Right lobe of liver (tissue), 6 donors: Measurements from ENCODE around the gene SLC52A3. TPM values are rescaled to one million over a fixed set of nuclear protein-coding genes. Genes with fewer than 3 reads are reported as not detected.

Experiments used
- ATAC-seq, 4 donors: fragments of 200-7000 bp; cut with Tn5 transposase; one replicate each; pipeline ENCODE4 v1.9.1; 2020; ENCODE audit warnings: mild to moderate bottlenecking in 4 of 4, moderate library complexity in 4 of 4
- DNase-seq, 3 donors: peaks; one replicate each; pipeline ENCODE4 v3.0.0-alpha.2; 2020
- H3K27ac ChIP-seq, 3 donors: fragments of 200-600 bp; one replicate each; pipeline ENCODE4 v1.8.0; 2022
- H3K27me3 ChIP-seq, 2 donors: fragments of 200-600 bp; one replicate each; pipeline ENCODE4 v1.8.0; 2022
- H3K36me3 ChIP-seq, 4 donors: fragments of 200-600 bp; sonication (generic) in 1 of 4; one replicate each; pipeline versions ENCODE4 v1.5.1 to v1.8.0; 2017 to 2022; ENCODE audit warnings: control low read depth in 1 of 4
- H3K4me1 ChIP-seq, 4 donors: fragments of 200-600 bp; sonication (generic) in 1 of 4; one replicate each; pipeline versions ENCODE4 v1.5.1 to v1.8.0; 2017 to 2022; ENCODE audit warnings: control low read depth in 1 of 4
- H3K4me3 ChIP-seq, 3 donors: fragments of 200-600 bp; one replicate each; pipeline ENCODE4 v1.8.0; 2022
- H3K9me3 ChIP-seq, 4 donors: fragments of 200-600 bp; sonication (generic) in 1 of 4; one replicate each; pipeline versions ENCODE4 v1.5.1 to v1.8.0; 2017 to 2022; ENCODE audit warnings: control low read depth in 1 of 4
- CTCF ChIP-seq, 4 donors: fragments of 200-600 bp in 3 of 4; fragments of 450-650 bp in 1 of 4; IDR thresholded peaks; one replicate each; pipeline versions ENCODE4 v1.5.1 to v1.8.0; 2016 to 2022; ENCODE audit warnings: antibody characterized with exemption in 4 of 4, mild to moderate bottlenecking in 2 of 4
- POLR2A ChIP-seq: fragments of 450-650 bp; IDR thresholded peaks from one replicate; pipeline ENCODE4 v1.6.1; 2017; ENCODE audit warnings: antibody characterized with exemption, mild to moderate bottlenecking
- WGBS: methylation state at CpG from one replicate; pipeline ENCODE4 v1.1.6; 2018; ENCODE audit warnings: low coverage, low lambda C conversion rate; ENCODE audit not compliant: insufficient coverage; ENCODE audit errors: missing lambda C conversion rate; 5-methylcytosine and 5-hydroxymethylcytosine counted together
- intact Hi-C, 2 donors: fragments of 100-400 bp; cut with DNase I; formaldehyde crosslinking; loops; one replicate each; pipeline versions ENCODE4 v1.11.2 to v1.14.1; 2022
- total RNA-seq, 6 experiments: library from RNA; depleted of rRNA in 2 of 6; stranded (reverse); fragments of >200 nt in 2 of 6; fragmentation: NEBNext Ultra II Directional in 3 of 6; extraction: Animal tissue kit (Norgen Biotek cat#: 25700) in 3 of 6; gene quantifications; one replicate each; pipeline versions ENCODE4 v1.1.0 to v1.2.4, GENCODE V29; 2016 to 2023
- donor health status: DM: no; HTN: yes; CAD: no.
- donor health status: DM: no; HTN: no; CAD: no.
- donor health status: DM: no; HTN: no; CAD: no.
- donor health status: DM: no; HTN: yes; CAD: no.
- donor health status: DM: no; HTN: yes; CAD: no.

Gene SLC52A3
- total RNA-seq, 6 experiments from 2014 or later, result 0.05 to 0.62 TPM; not detected in 4

GRCh38 chr20:791056-791455, 22.8 kb upstream of the SLC52A3 start:
- H3K4me1 ChIP-seq, result no peaks in the 10 kb centered on the region
- 35% methylated on average over 2 of the region's 2 CpGs for WGBS

DNA sequence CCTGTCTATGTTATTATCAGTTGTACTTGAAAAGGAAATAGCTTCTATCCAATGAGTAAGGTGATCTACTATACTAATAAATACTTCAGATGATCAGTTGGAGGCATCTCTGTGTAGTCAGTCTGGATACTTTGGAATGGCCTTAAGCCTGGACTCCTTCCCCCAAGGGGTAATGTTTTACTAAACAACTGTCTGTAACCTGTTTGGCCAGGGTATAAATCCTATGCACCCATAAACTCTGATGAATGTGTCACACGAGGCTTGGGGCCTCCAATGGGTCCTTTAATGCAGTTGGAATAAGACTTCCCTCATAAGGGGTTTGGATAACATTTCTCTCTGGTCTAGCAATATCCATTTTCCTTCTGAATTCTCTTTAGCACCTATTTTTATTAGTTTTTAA, 19.5 kb upstream of the SLC52A3 start:
- no peaks in the 10 kb centered on the region for H3K4me1 ChIP-seq

More at GRCh38 chr20:791056-791455, 22.8 kb upstream of the SLC52A3 start:
- ATAC-seq, result no peak
- Histone ChIP-seq H3K27ac (no peak overlapping the region), H3K9me3 (no peaks in the 10 kb centered on the region), H3K4me3 (no peak overlapping the region), H3K27me3 (no peaks in the 10 kb centered on the region), H3K36me3 (no peaks in the 10 kb centered on the region)
- intact Hi-C loops, result no loop called here
- TF ChIP-seq POLR2A (no peak), CTCF (IDR thresholded peaks at IDR 0.05) (no peak)
- DNase-seq, result no peak

GRCh38 chr20:779771-780170, 11.5 kb upstream of the SLC52A3 start:
- no peaks in the 10 kb centered on the region for H3K9me3 ChIP-seq
- TF ChIP-seq POLR2A (no peak), CTCF (IDR thresholded peaks at IDR 0.05) (no peak)
- intact Hi-C loops, result no loop called here
- no peak for ATAC-seq
- WGBS, result 41% methylated on average over 3 of the region's 3 CpGs
- no peak overlapping the region for H3K4me3 ChIP-seq
- no peak for DNase-seq
- H3K27ac ChIP-seq, result no peak overlapping the region
- no peaks in the 10 kb centered on the region for H3K4me1 ChIP-seq
- no peaks in the 10 kb centered on the region for H3K36me3 ChIP-seq
- H3K27me3 ChIP-seq, result no peaks in the 10 kb centered on the region

More for the DNA sequence above, 19.5 kb upstream of the SLC52A3 start:
- H3K36me3 ChIP-seq, result no peaks in the 10 kb centered on the region
- no peak for TF ChIP-seq CTCF (IDR thresholded peaks at IDR 0.05)
- TF ChIP-seq POLR2A, result no peak
- H3K27me3 ChIP-seq, result no peaks in the 10 kb centered on the region
- no peak overlapping the region for H3K4me3 ChIP-seq
- DNase-seq (no peak), ATAC-seq (no peak)
- 0% methylated on average over 1 of the region's 1 CpG for whole genome bisulfite sequencing
- H3K9me3 ChIP-seq, result no peaks in the 10 kb centered on the region
- intact Hi-C loops, result no loop called here
- H3K27ac ChIP-seq, result no peak overlapping the region

GRCh38 chr20:776165-776564, 7.9 kb upstream of the SLC52A3 start:
- H3K27ac ChIP-seq, result no peak overlapping the region
- WGBS, result 100% methylated on average over 2 of the region's 2 CpGs
- ATAC-seq (no peak), DNase-seq (no peak)
- H3K36me3 ChIP-seq, result no peaks in the 10 kb centered on the region
- no peaks in the 10 kb centered on the region for H3K27me3 ChIP-seq
- no peak overlapping the region for H3K4me3 ChIP-seq
- TF ChIP-seq CTCF (IDR thresholded peaks at IDR 0.05) (no peak), POLR2A (no peak)
- intact Hi-C loops, result no loop called here
- no peaks in the 10 kb centered on the region for H3K9me3 ChIP-seq
- H3K4me1 ChIP-seq, result no peaks in the 10 kb centered on the region

- Histone ChIP-seq H3K27me3 (no peaks in the 10 kb centered on the region), H3K9me3 (no peaks in the 10 kb centered on the region), H3K4me3 (no peak overlapping the region), H3K4me1 (no peaks in the 10 kb centered on the region), H3K36me3 (no peaks in the 10 kb centered on the region), H3K27ac (no peak overlapping the region)
- 17% methylated on average over 2 of the region's 11 CpGs for WGBS
- ATAC-seq (peak in 1 of 4 donors; percentile 33), DNase-seq (no peak)
- intact Hi-C loops, result no loop called here
- TF ChIP-seq POLR2A (no peak), CTCF (IDR thresholded peaks at IDR 0.05) (no peak)
These were observed 7.4 kb upstream of the SLC52A3 start for GRCh38 chr20:775679-776135.
